ENCODE measurements around the gene BET1L. TPM values are rescaled to one million over a fixed set of nuclear protein-coding genes. Genes with fewer than 3 reads are reported as not detected.

BET1L gene
- total and polyA plus RNA-seq, 4 donors: 7.6 to 32.6 (median 23.4) TPM

DNA sequence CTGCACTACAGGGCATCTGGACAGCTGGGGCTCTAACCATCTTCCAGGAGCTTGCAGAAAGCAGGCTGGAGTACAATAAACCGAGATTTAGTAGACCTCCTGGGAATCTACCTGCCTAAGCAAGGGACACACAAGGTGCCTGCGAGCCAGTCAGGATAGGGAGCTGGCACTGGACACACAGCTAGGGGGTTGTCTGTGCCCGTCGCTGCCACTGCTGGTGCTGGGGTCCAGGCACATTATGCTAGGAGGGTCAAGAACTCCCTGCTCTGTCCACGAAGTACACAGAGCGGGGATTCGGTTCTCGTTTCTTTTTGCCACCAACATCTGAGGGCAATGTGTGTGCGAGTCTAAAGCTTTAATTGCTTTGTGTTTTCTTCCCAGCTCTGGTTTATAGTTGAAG lies 4.5 kb upstream of the BET1L start:
- DNase-seq (ENCODE audit: low spot score): no peak
- TF ChIP-seq GABPA (IDR thresholded peaks at IDR 0.05 in 1 of 2, conservative IDR thresholded peaks at IDR 0.05 in 1 of 2) (no peak), JUND (IDR thresholded peaks at IDR 0.05) (no peak), EGR1 (IDR thresholded peaks at IDR 0.05; ENCODE audit: low read depth in 2 of 2) (no peak), HNF4A (conservative IDR thresholded peaks at IDR 0.05) (no peak)

DNA sequence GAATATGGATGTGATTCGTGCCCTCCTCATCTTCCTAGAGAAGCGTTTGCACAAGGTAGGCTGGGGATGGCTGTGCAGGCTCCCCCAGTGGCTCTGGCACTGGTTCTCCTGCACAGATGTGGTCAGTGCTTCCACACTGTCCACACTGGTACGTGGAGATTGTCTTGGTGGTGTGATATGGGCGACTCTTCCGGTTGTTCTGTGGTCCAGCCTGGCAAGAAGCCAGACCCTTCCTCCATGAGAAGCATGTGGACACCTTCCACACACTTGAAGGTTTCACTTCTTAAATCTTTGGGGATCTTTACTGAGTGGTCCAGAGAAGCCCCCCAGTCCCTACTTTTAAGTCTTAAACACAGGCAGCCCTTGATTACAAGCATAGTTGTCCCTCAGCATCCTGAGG lies 4.1 kb upstream of the BET1L start:
- H3K27ac ChIP-seq (ENCODE audit: low read depth in 1 of 2, low read length in 2 of 2): no peak overlapping the region
- WGBS: 77% methylated on average over 5 of the region's 5 CpGs

More for the DNA sequence above, 4.5 kb upstream of the BET1L start:
- H3K9me3 ChIP-seq (ENCODE audit: control insufficient read depth in 4 of 4, low read length in 3 of 4): no peaks in the 10 kb centered on the region
- WGBS: 92% methylated on average over 9 of the region's 9 CpGs
- H3K27me3 ChIP-seq (ENCODE audit: control insufficient read depth in 4 of 4, insufficient read depth in 4 of 4, low read length in 3 of 4): no peaks in the 10 kb centered on the region
- H3K4me1 ChIP-seq (ENCODE audit: control insufficient read depth in 4 of 4, insufficient read depth in 4 of 4, low read length in 3 of 4): peaks cover 5 to 24% (median 15%) of the 10 kb centered on the region in 4 donors
- H3K36me3 ChIP-seq (ENCODE audit: control insufficient read depth in 4 of 4, insufficient read depth in 3 of 4, low read depth in 1 of 4, low read length in 3 of 4): peaks cover 11 to 56% (median 49%) of the 10 kb centered on the region in 4 donors
- no peak overlapping the region for H3K9ac ChIP-seq (ENCODE audit: low read depth in 1 of 2, low read length in 2 of 2)
- no peak overlapping the region for H3K27ac ChIP-seq (ENCODE audit: low read depth in 1 of 2, low read length in 2 of 2)
- H3K4me3 ChIP-seq (ENCODE audit: low read depth in 1 of 3, low read length in 3 of 3): no peak overlapping the region

GRCh38 chr11:210803-211180 lies 3.6 kb upstream of the BET1L start:
- no peak overlapping the region for H3K27ac ChIP-seq (ENCODE audit: low read depth in 1 of 2, low read length in 2 of 2)
- H3K27me3 ChIP-seq (ENCODE audit: control insufficient read depth in 4 of 4, insufficient read depth in 4 of 4, low read length in 3 of 4): no peaks in the 10 kb centered on the region
- H3K4me1 ChIP-seq (ENCODE audit: control insufficient read depth in 4 of 4, insufficient read depth in 4 of 4, low read length in 3 of 4): peaks cover 8 to 34% (median 22%) of the 10 kb centered on the region in 4 donors
- H3K4me3 ChIP-seq (ENCODE audit: low read depth in 1 of 3, low read length in 3 of 3): no peak overlapping the region
- H3K36me3 ChIP-seq (ENCODE audit: control insufficient read depth in 4 of 4, insufficient read depth in 3 of 4, low read depth in 1 of 4, low read length in 3 of 4): peaks cover 10 to 53% (median 44%) of the 10 kb centered on the region in 4 donors
- H3K9me3 ChIP-seq (ENCODE audit: control insufficient read depth in 4 of 4, low read length in 3 of 4): no peaks in the 10 kb centered on the region
- DNase-seq (ENCODE audit: low spot score): no peak
- TF ChIP-seq HNF4G (IDR thresholded peaks at IDR 0.05): no peak
- no peak for TF ChIP-seq GABPA (IDR thresholded peaks at IDR 0.05 in 1 of 2, conservative IDR thresholded peaks at IDR 0.05 in 1 of 2)
- H3K9ac ChIP-seq (ENCODE audit: low read depth in 1 of 2, low read length in 2 of 2): no peak overlapping the region
- 94% methylated on average over 5 of the region's 5 CpGs for WGBS

More for the DNA sequence above, 4.1 kb upstream of the BET1L start:
- Histone ChIP-seq H3K4me3 (ENCODE audit: low read depth in 1 of 3, low read length in 3 of 3) (no peak overlapping the region), H3K27me3 (ENCODE audit: control insufficient read depth in 4 of 4, insufficient read depth in 4 of 4, low read length in 3 of 4) (no peaks in the 10 kb centered on the region), H3K9me3 (ENCODE audit: control insufficient read depth in 4 of 4, low read length in 3 of 4) (no peaks in the 10 kb centered on the region), H3K36me3 (ENCODE audit: control insufficient read depth in 4 of 4, insufficient read depth in 3 of 4, low read depth in 1 of 4, low read length in 3 of 4) (peaks cover 11 to 56% (median 48%) of the 10 kb centered on the region in 4 donors), H3K9ac (ENCODE audit: low read depth in 1 of 2, low read length in 2 of 2) (no peak overlapping the region), H3K4me1 (ENCODE audit: control insufficient read depth in 4 of 4, insufficient read depth in 4 of 4, low read length in 3 of 4) (peaks cover 5 to 29% (median 17%) of the 10 kb centered on the region in 4 donors)
- no peak for DNase-seq (ENCODE audit: low spot score)
- TF ChIP-seq FOXA2 (IDR thresholded peaks at IDR 0.05) (no peak), RAD21 (IDR thresholded peaks at IDR 0.05) (no peak), CTCF (IDR thresholded peaks at IDR 0.05; ENCODE audit: low read depth, low read length, missing input control) (no peak), MAX (IDR thresholded peaks at IDR 0.05) (no peak)

DNA sequence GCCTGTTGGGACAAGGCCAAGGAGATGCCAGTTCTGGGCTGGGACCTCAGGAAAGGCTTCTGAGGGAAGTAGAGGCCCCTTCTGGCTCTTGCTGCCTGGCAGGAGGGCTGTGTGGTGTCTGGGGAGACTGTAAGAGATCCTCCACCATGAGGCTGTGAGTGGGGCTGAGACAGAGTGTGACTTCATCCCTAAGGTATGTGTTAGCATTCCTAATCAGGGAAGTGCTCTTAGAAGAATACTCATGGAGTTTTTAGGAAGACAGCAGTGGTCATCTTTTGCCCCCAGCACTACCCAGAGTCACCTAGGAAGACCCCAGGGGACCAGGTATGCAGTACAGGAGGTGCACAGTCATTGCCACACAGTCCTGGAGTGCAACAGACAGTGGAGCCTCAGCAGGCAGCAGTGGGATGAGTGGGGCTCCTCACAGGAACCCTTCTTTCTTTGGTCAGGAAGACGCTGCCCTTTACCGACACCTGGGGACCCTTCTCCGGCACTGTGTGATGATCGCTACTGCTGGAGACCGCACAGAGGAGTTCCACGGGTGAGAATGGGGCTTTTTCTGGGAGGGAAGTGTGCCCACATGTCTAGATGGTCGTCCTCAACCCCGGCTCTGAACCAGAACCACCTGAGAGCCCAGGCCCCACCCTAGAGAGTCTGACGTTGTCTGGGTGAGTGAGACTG lies 3.1 kb upstream of the BET1L start:
- Histone ChIP-seq H3K9ac (ENCODE audit: low read depth in 1 of 2, low read length in 2 of 2) (no peak overlapping the region), H3K27ac (ENCODE audit: low read depth in 1 of 2, low read length in 2 of 2) (no peak overlapping the region), H3K4me3 (ENCODE audit: low read depth in 1 of 3, low read length in 3 of 3) (no peak overlapping the region), H3K9me3 (ENCODE audit: control insufficient read depth in 4 of 4, low read length in 3 of 4) (no peaks in the 10 kb centered on the region), H3K27me3 (ENCODE audit: control insufficient read depth in 4 of 4, insufficient read depth in 4 of 4, low read length in 3 of 4) (no peaks in the 10 kb centered on the region), H3K36me3 (ENCODE audit: control insufficient read depth in 4 of 4, insufficient read depth in 3 of 4, low read depth in 1 of 4, low read length in 3 of 4) (peaks cover 10 to 53% (median 40%) of the 10 kb centered on the region in 4 donors), H3K4me1 (ENCODE audit: control insufficient read depth in 4 of 4, insufficient read depth in 4 of 4, low read length in 3 of 4) (peaks cover 8 to 39% (median 27%) of the 10 kb centered on the region in 4 donors)
- no peak for DNase-seq (ENCODE audit: low spot score)
- 92% methylated on average over 9 of the region's 9 CpGs for WGBS
- TF ChIP-seq RXRA (IDR thresholded peaks at IDR 0.05) (no peak), EGR1 (IDR thresholded peaks at IDR 0.05; ENCODE audit: low read depth in 2 of 2) (no peak), TAF1 (conservative IDR thresholded peaks at IDR 0.05) (no peak), HNF4A (conservative IDR thresholded peaks at IDR 0.05) (no peak), JUND (IDR thresholded peaks at IDR 0.05) (no peak), RAD21 (IDR thresholded peaks at IDR 0.05) (no peak), MAX (IDR thresholded peaks at IDR 0.05) (no peak)
- TF ChIP-seq, protein P1, sequence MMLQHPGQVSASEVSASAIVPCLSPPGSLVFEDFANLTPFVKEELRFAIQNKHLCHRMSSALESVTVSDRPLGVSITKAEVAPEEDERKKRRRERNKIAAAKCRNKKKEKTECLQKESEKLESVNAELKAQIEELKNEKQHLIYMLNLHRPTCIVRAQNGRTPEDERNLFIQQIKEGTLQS (IDR thresholded peaks at IDR 0.05): no peak
- TF ChIP-seq, protein P2, sequence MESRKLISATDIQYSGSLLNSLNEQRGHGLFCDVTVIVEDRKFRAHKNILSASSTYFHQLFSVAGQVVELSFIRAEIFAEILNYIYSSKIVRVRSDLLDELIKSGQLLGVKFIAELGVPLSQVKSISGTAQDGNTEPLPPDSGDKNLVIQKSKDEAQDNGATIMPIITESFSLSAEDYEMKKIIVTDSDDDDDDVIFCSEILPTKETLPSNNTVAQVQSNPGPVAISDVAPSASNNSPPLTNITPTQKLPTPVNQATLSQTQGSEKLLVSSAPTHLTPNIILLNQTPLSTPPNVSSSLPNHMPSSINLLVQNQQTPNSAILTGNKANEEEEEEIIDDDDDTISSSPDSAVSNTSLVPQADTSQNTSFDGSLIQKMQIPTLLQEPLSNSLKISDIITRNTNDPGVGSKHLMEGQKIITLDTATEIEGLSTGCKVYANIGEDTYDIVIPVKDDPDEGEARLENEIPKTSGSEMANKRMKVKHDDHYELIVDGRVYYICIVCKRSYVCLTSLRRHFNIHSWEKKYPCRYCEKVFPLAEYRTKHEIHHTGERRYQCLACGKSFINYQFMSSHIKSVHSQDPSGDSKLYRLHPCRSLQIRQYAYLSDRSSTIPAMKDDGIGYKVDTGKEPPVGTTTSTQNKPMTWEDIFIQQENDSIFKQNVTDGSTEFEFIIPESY (IDR thresholded peaks at IDR 0.05): no peak
